H1 (cell line): ENCODE results near the gene HTR5A. TPM values are rescaled to one million over a fixed set of nuclear protein-coding genes. Genes with fewer than 3 reads are reported as not detected.

Experiments
- CTCF ChIA-PET: fragments of 300-600 bp; sonication (Branson Sonifier 250); formaldehyde crosslinking; loops from one replicate; lab custom pipeline; 2021; ENCODE audit not compliant: partially characterized antibody; lab: Charles Lee
- POLR2A ChIA-PET: fragments of 300-600 bp; sonication (Branson Sonifier 250); formaldehyde crosslinking; loops from one replicate; lab custom pipeline; 2021; ENCODE audit warnings: inconsistent platforms; ENCODE audit not compliant: partially characterized antibody; lab: Charles Lee
- DNase-seq, 2 experiments: peaks; one replicate each; pipeline versions ENCODE4 v3.0.0 to v3.0.0-alpha.2; 2010 to 2022; ENCODE audit warnings: low spot score in 2 of 2, low read depth in 1 of 2, mixed read lengths in 1 of 2
- FAIRE-seq: peaks from 2 replicates; lab custom pipeline; 2011; peaks lifted over from hg19 to GRCh38; lab: Jason Lieb, UNC
- H2AFZ ChIP-seq: 2 replicates; pipeline ENCODE4 v1.8.1; 2012; ENCODE audit warnings: low read length, inconsistent platforms
- H2AK5ac ChIP-seq: 2 replicates; pipeline ENCODE4 v1.6.1; 2013; ENCODE audit warnings: low read depth, low read length
- H2BK120ac ChIP-seq: replicated peaks from 2 replicates; pipeline ENCODE3; 2013; ENCODE audit warnings: low read depth, low read length, inconsistent platforms
- H2BK12ac ChIP-seq: 2 replicates; pipeline ENCODE4 v1.6.1; 2013; ENCODE audit warnings: low read depth, low read length
- H2BK15ac ChIP-seq: 2 replicates; pipeline ENCODE4 v1.6.1; 2013; ENCODE audit warnings: low read length
- H2BK20ac ChIP-seq: 2 replicates; pipeline ENCODE4 v1.6.1; 2013; ENCODE audit warnings: low read length
- H2BK5ac ChIP-seq: 2 replicates; pipeline ENCODE4 v1.6.1; 2013; ENCODE audit warnings: low read depth, low read length
- H3K14ac ChIP-seq: 2 replicates; pipeline ENCODE4 v1.6.1; 2013; ENCODE audit warnings: inconsistent platforms; ENCODE audit not compliant: insufficient read length
- H3K18ac ChIP-seq: 2 replicates; pipeline ENCODE4 v1.6.1; 2013; ENCODE audit warnings: low read length; ENCODE audit errors: extremely low read depth
- H3K23ac ChIP-seq: 2 replicates; pipeline ENCODE4 v1.6.1; 2013; ENCODE audit warnings: inconsistent platforms; ENCODE audit not compliant: insufficient read length
- H3K23me2 ChIP-seq: 2 replicates; pipeline ENCODE4 v1.6.1; 2013; ENCODE audit warnings: low read depth, low read length
- H3K27ac ChIP-seq: 2 replicates; pipeline ENCODE4 v1.6.1; 2011; ENCODE audit warnings: low read depth, low read length, inconsistent platforms
- H3K27me3 ChIP-seq, 4 experiments: replicated peaks in 1 of 4; 1 replicate in 1 of 4; 2 replicates in 3 of 4; pipeline versions ENCODE4 v1.6.1 to v1.8.1; 2011 to 2013; ENCODE audit warnings: low read length in 3 of 4, mild to moderate bottlenecking in 3 of 4, inconsistent platforms in 2 of 4, mixed read lengths in 2 of 4, moderate library complexity in 1 of 4; ENCODE audit not compliant: control insufficient read depth in 3 of 4, insufficient read depth in 3 of 4; ENCODE audit errors: extremely low read depth in 1 of 4
- H3K36me3 ChIP-seq, 4 experiments: 2 replicates each; pipeline versions ENCODE4 v1.6.1 to v1.8.1; 2011 to 2013; ENCODE audit warnings: mild to moderate bottlenecking in 4 of 4, low read length in 3 of 4, moderate library complexity in 2 of 4, control low read depth in 1 of 4, inconsistent platforms in 1 of 4; ENCODE audit not compliant: insufficient read depth in 4 of 4, control insufficient read depth in 2 of 4
- H3K4ac ChIP-seq: replicated peaks from 2 replicates; pipeline ENCODE3; 2013; ENCODE audit warnings: low read length, low read depth, mixed read lengths, inconsistent platforms; ENCODE audit not compliant: insufficient read length
- H3K4me1 ChIP-seq, 4 experiments: replicated peaks in 1 of 4; 1 replicate in 1 of 4; 2 replicates in 3 of 4; pipeline versions ENCODE4 v1.6.1 to v1.8.1; 2011 to 2013; ENCODE audit warnings: low read length in 3 of 4, inconsistent platforms in 2 of 4, mixed read lengths in 1 of 4; ENCODE audit not compliant: insufficient read depth in 4 of 4, control insufficient read depth in 3 of 4
- H3K4me2 ChIP-seq, 2 experiments: 2 replicates each; pipeline versions ENCODE4 v1.6.1 to v1.8.1; 2011 to 2013; ENCODE audit warnings: low read depth in 2 of 2, low read length in 2 of 2, control low read depth in 1 of 2, inconsistent platforms in 1 of 2, mild to moderate bottlenecking in 1 of 2; ENCODE audit not compliant: insufficient read depth in 1 of 2
- H3K4me3 ChIP-seq, 4 experiments: fragments of 200-600, 300-600 bp in 1 of 4; sonication (generic), shearing (Covaris generic), sonication (Bioruptor Twin) in 1 of 4; 2 replicates each; pipeline versions ENCODE4 v1.5.1 to v1.8.1; 2011 to 2016; ENCODE audit warnings: low read length in 4 of 4, low read depth in 3 of 4, control low read depth in 2 of 4, inconsistent platforms in 2 of 4, mild to moderate bottlenecking in 2 of 4, mixed read lengths in 1 of 4, moderate library complexity in 1 of 4; ENCODE audit not compliant: insufficient read depth in 2 of 4; ENCODE audit errors: extremely low read depth in 1 of 4
- H3K56ac ChIP-seq: replicated peaks from 2 replicates; pipeline ENCODE3; 2013; ENCODE audit warnings: low read depth, mild to moderate bottlenecking, mixed read lengths, low read length, inconsistent platforms; ENCODE audit not compliant: insufficient read length
- H3K79me1 ChIP-seq: 2 replicates; pipeline ENCODE4 v1.6.1; 2013; ENCODE audit warnings: low read depth, low read length, control low read depth
- H3K79me2 ChIP-seq, 2 experiments: 2 replicates each; pipeline versions ENCODE4 v1.6.1 to v1.8.1; 2012 to 2013; ENCODE audit warnings: low read length in 2 of 2, mild to moderate bottlenecking in 2 of 2, inconsistent platforms in 1 of 2; ENCODE audit not compliant: insufficient read depth in 2 of 2, control insufficient read depth in 1 of 2
- H3K9ac ChIP-seq, 4 experiments: replicated peaks in 1 of 4; 1 replicate in 1 of 4; 2 replicates in 3 of 4; pipeline versions ENCODE4 v1.6.1 to v1.8.1; 2011 to 2013; ENCODE audit warnings: low read depth in 3 of 4, low read length in 3 of 4, control low read depth in 2 of 4, mild to moderate bottlenecking in 2 of 4, moderate library complexity in 2 of 4, inconsistent platforms in 1 of 4; ENCODE audit errors: extremely low read depth in 1 of 4
- H3K9me3 ChIP-seq, 2 experiments: 2 replicates each; pipeline versions ENCODE4 v1.6.1 to v1.8.1; 2012 to 2013; ENCODE audit warnings: mild to moderate bottlenecking in 2 of 2, moderate library complexity in 2 of 2, control low read depth in 1 of 2, inconsistent platforms in 1 of 2, low read depth in 1 of 2, low read length in 1 of 2, mixed read lengths in 1 of 2; ENCODE audit not compliant: insufficient read depth in 2 of 2
- H4K20me1 ChIP-seq, 2 experiments: replicated peaks in 1 of 2; 2 replicates each; pipeline versions ENCODE3 to v1.8.1; 2011 to 2013; ENCODE audit warnings: inconsistent platforms in 2 of 2, low read length in 2 of 2, mild to moderate bottlenecking in 1 of 2; ENCODE audit not compliant: insufficient read depth in 2 of 2, control insufficient read depth in 1 of 2
- H4K5ac ChIP-seq: 2 replicates; pipeline ENCODE4 v1.6.1; 2013; ENCODE audit warnings: low read length, low read depth, mixed read lengths, inconsistent platforms; ENCODE audit not compliant: insufficient read length
- H4K8ac ChIP-seq: 2 replicates; pipeline ENCODE4 v1.8.0; 2013; ENCODE audit warnings: mild to moderate bottlenecking, moderate library complexity, low read length, inconsistent platforms; ENCODE audit not compliant: insufficient read depth; ENCODE audit errors: extremely low read depth
- H4K91ac ChIP-seq: replicated peaks from 2 replicates; pipeline ENCODE3; 2013; ENCODE audit warnings: low read length, mixed read lengths, inconsistent platforms; ENCODE audit not compliant: insufficient read length
- BACH1 ChIP-seq: IDR thresholded peaks from 2 replicates; pipeline ENCODE4 v1.6.1; 2012; ENCODE audit warnings: low read length, improper control_type of control experiment
- GABPA ChIP-seq: IDR thresholded peaks from 2 replicates; pipeline ENCODE4 v1.6.1; 2011; ENCODE audit warnings: mild to moderate bottlenecking, low read length, moderate library complexity, borderline replicate concordance; ENCODE audit not compliant: insufficient read depth
- GTF2F1 ChIP-seq: IDR thresholded peaks from 2 replicates; pipeline ENCODE4 v1.6.1; 2012; ENCODE audit warnings: low read depth, low read length, improper control_type of control experiment, borderline replicate concordance
- JUND ChIP-seq: IDR thresholded peaks from 2 replicates; pipeline ENCODE4 v1.6.1; 2011; ENCODE audit warnings: mild to moderate bottlenecking, improper control_type of control experiment, low read length
- KDM4A ChIP-seq: IDR thresholded peaks from one replicate; pipeline ENCODE4 v1.7.1; 2012; ENCODE audit warnings: low read depth, mild to moderate bottlenecking, moderate library complexity, low read length, inconsistent platforms; ENCODE audit not compliant: severe bottlenecking
- MAX ChIP-seq: IDR thresholded peaks from 2 replicates; pipeline ENCODE4 v1.6.1; 2012; ENCODE audit warnings: inconsistent platforms
- RNF2 ChIP-seq: fragments of 200-900, 300-1000 bp; sonication (generic); IDR thresholded peaks from 2 replicates; pipeline ENCODE4 v1.7.1; 2016; ENCODE audit warnings: borderline replicate concordance, low read depth, mild to moderate bottlenecking, antibody characterized with exemption, low read length; ENCODE audit not compliant: poor library complexity, severe bottlenecking; ENCODE audit errors: missing control alignments
- SIN3A ChIP-seq, 2 experiments: IDR thresholded peaks in 1 of 2; conservative IDR thresholded peaks in 1 of 2; 2 replicates each; pipeline ENCODE4 v1.6.1; 2011 to 2012; ENCODE audit warnings: low read length in 2 of 2, improper control_type of control experiment in 1 of 2, low read depth in 1 of 2, mild to moderate bottlenecking in 1 of 2
- SRF ChIP-seq: IDR thresholded peaks from 2 replicates; pipeline ENCODE4 v1.6.1; 2011; ENCODE audit warnings: mild to moderate bottlenecking, low read depth, low read length, moderate library complexity
- WGBS, 2 experiments: shearing (Covaris generic) in 1 of 2; methylation state at CpG; one replicate each; pipeline versions ENCODE4 v1.1.6 to v1.1.7; 2013 to 2015; ENCODE audit warnings: low lambda C conversion rate in 2 of 2, mixed read lengths in 2 of 2, inconsistent platforms in 1 of 2, low coverage in 1 of 2, missing lambda C conversion rate in 1 of 2; ENCODE audit not compliant: insufficient replicate concordance in 2 of 2, insufficient coverage in 1 of 2, insufficient read length in 1 of 2; ENCODE audit errors: extremely low coverage in 1 of 2, missing lambda C conversion rate in 1 of 2; 5-methylcytosine and 5-hydroxymethylcytosine counted together
- polyA plus RNA-seq, 7 experiments: library from polyadenylated mRNA; depleted of rRNA in 3 of 7; stranded (reverse) in 5 of 7; unstranded in 2 of 7; fragments of >200 nt in 5 of 7; fragments of 200-250 nt in 2 of 7; gene quantifications; 1 replicate in 5 of 7; 2 replicates in 1 of 7; 4 replicates in 1 of 7; pipeline versions ENCODE4 v1.2.1 to v1.2.3, GENCODE V29; 2011 to 2013; ENCODE audit warnings: missing spikeins in 2 of 7, mixed read lengths in 2 of 7
- total RNA-seq: library from RNA; stranded (reverse); fragmentation: NEBNext Ultra II Directional; extraction: Animal tissue kit (Norgen Biotek cat#: 25700); gene quantifications from 2 replicates; pipeline ENCODE4 v1.2.1, GENCODE V29; 2021
- TF ChIP-seq, protein P1 (sequence below): IDR thresholded peaks from 2 replicates; pipeline ENCODE4 v1.6.1; 2012; ENCODE audit warnings: low read length, inconsistent platforms

The HTR5A gene
- total and polyA plus RNA-seq, 2 of the 8 experiments (the other 6 are each of a cell fraction or from before 2014, with no cell fraction given), result 0.02 TPM; not detected in 1

GRCh38 chr7:155038335-155038734 is 31.8 kb upstream of the HTR5A start:
- H3K36me3 ChIP-seq, result no peaks in the 10 kb centered on the region
- no peak overlapping the region for H4K8ac ChIP-seq
- H3K56ac ChIP-seq, result no peak overlapping the region
- no peak overlapping the region for H2BK20ac ChIP-seq
- H3K27me3 ChIP-seq, result no peaks in the 10 kb centered on the region
- no peak overlapping the region for H2BK15ac ChIP-seq
- no peak overlapping the region for H3K18ac ChIP-seq
- H3K9ac ChIP-seq, result no peak overlapping the region
- H3K23ac ChIP-seq, result no peak overlapping the region
- H3K23me2 ChIP-seq, result no peaks in the 10 kb centered on the region
- H3K9me3 ChIP-seq, result no peaks in the 10 kb centered on the region; a peak in 1 of 4 replicates
- no peak overlapping the region for H3K4ac ChIP-seq
- no peak overlapping the region for H3K4me2 ChIP-seq
- FAIRE-seq (no peak), DNase-seq (no peak)
- no peaks in the 10 kb centered on the region for H3K79me1 ChIP-seq
- ChIA-PET CTCF (no interaction called here), POLR2A (no interaction called here)
- no peak overlapping the region for H3K27ac ChIP-seq
- no peaks in the 10 kb centered on the region for H3K79me2 ChIP-seq
- no peak overlapping the region for H2AFZ ChIP-seq
- no peak overlapping the region for H2BK5ac ChIP-seq
- WGBS, 2 experiments, result 91% methylated on average over 4 of the region's 4 CpGs; no CpG with 5 or more reads in 1 of the 2 experiments
- H4K5ac ChIP-seq, result no peak overlapping the region
- H4K20me1 ChIP-seq, result no peaks in the 10 kb centered on the region
- no peak overlapping the region for H3K14ac ChIP-seq
- H4K91ac ChIP-seq, result no peak overlapping the region
- H3K4me1 ChIP-seq, result no peaks in the 10 kb centered on the region
- H2BK12ac ChIP-seq, result no peak overlapping the region
- no peak overlapping the region for H3K4me3 ChIP-seq
- no peak overlapping the region for H2AK5ac ChIP-seq
- H2BK120ac ChIP-seq, result no peak overlapping the region
- TF ChIP-seq BACH1 (no peak), MAX (no peak), SIN3A (conservative IDR thresholded peaks at IDR 0.05 in 1 of 2, IDR thresholded peaks at IDR 0.05 in 1 of 2; ENCODE audit: low read depth in 1 of 2, low read length in 2 of 2) (no peak), GTF2F1 (no peak), GABPA (no peak), RNF2 (no peak), KDM4A (no peak), JUND (no peak), SRF (no peak)
- TF ChIP-seq, protein P1, sequence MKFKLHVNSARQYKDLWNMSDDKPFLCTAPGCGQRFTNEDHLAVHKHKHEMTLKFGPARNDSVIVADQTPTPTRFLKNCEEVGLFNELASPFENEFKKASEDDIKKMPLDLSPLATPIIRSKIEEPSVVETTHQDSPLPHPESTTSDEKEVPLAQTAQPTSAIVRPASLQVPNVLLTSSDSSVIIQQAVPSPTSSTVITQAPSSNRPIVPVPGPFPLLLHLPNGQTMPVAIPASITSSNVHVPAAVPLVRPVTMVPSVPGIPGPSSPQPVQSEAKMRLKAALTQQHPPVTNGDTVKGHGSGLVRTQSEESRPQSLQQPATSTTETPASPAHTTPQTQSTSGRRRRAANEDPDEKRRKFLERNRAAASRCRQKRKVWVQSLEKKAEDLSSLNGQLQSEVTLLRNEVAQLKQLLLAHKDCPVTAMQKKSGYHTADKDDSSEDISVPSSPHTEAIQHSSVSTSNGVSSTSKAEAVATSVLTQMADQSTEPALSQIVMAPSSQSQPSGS, result no peak
